Thyroid gland (tissue), 4 donors: ENCODE measurements around the gene CD200. TPM values are rescaled to one million over a fixed set of nuclear protein-coding genes. Genes with fewer than 3 reads are reported as not detected.

Source experiments
- DNase-seq, 2 donors: peaks; one replicate each; pipeline ENCODE4 v3.0.0-alpha.2; 2019
- H3K27ac ChIP-seq, 3 donors: fragments of 200-600 bp; sonication (generic); 1 replicate in 2 of 3; 2 replicates in 1 of 3; pipeline ENCODE4 v1.5.1; 2016 to 2019; ENCODE audit warnings: mild to moderate bottlenecking in 1 of 3, moderate library complexity in 1 of 3
- H3K27me3 ChIP-seq: fragments of 200-600 bp; sonication (generic); one replicate; pipeline ENCODE4 v1.5.1; 2019
- H3K36me3 ChIP-seq, 2 donors: fragments of 200-600 bp; sonication (generic); one replicate each; pipeline ENCODE4 v1.5.1; 2016 to 2019
- H3K4me1 ChIP-seq, 2 donors: fragments of 200-600 bp; sonication (generic); one replicate each; pipeline ENCODE4 v1.5.1; 2017 to 2019
- H3K4me3 ChIP-seq, 3 donors: fragments of 200-600 bp; sonication (generic); replicated peaks in 1 of 3; 1 replicate in 2 of 3; 2 replicates in 1 of 3; pipeline ENCODE4 v1.5.1; 2016; ENCODE audit warnings: mild to moderate bottlenecking in 1 of 3
- H3K9me3 ChIP-seq: fragments of 200-600 bp; sonication (generic); one replicate; pipeline ENCODE4 v1.5.1; 2017
- CTCF ChIP-seq, 6 experiments: fragments of 200-600 bp in 3 of 6; fragments of 450-650 bp in 3 of 6; sonication (generic) in 3 of 6; IDR thresholded peaks; one replicate each; pipeline ENCODE4 v1.5.1; 2016 to 2019; ENCODE audit warnings: antibody characterized with exemption in 6 of 6, mild to moderate bottlenecking in 2 of 6, inconsistent platforms in 1 of 6, moderate library complexity in 1 of 6
- POLR2A ChIP-seq, 2 donors: fragments of 450-650 bp; IDR thresholded peaks; one replicate each; pipeline ENCODE4 v1.6.1; 2017; ENCODE audit warnings: antibody characterized with exemption in 2 of 2, mild to moderate bottlenecking in 2 of 2, moderate library complexity in 1 of 2
- WGBS, 2 donors: methylation state at CpG; one replicate each; pipeline ENCODE4 v1.1.5; 2017; 5-methylcytosine and 5-hydroxymethylcytosine counted together
- intact Hi-C: fragments of 100-400 bp; cut with DNase I; formaldehyde crosslinking; loops from one replicate; pipeline ENCODE4 v1.15.1; 2023
- total RNA-seq, 4 donors: library from RNA; depleted of rRNA; stranded (reverse); fragments of >200 nt; gene quantifications; one replicate each; pipeline ENCODE4 v1.2.3, GENCODE V29; 2016

Gene CD200
- total RNA-seq, 4 donors from 2014 or later: 13.2 to 18.7 (median 15.8) TPM

- Histone ChIP-seq H3K27ac (peak overlapping the region; percentile 54 to 87 (median 56)), H3K27me3 (no peaks in the 10 kb centered on the region), H3K4me1 (peaks cover 45% of the 10 kb centered on the region in 2 donors), H3K9me3 (no peaks in the 10 kb centered on the region), H3K36me3 (no peaks in the 10 kb centered on the region), H3K4me3 (no peak overlapping the region)
- intact Hi-C loops: no loop called here
- WGBS, 2 donors: 32 to 64% methylated on average over 1 of the region's 1 CpG
- DNase-seq: no peak
- TF ChIP-seq CTCF (IDR thresholded peaks at IDR 0.05) (no peak), POLR2A (IDR thresholded peaks at IDR 0.05) (no peak)
Observed at GRCh38 chr3:112364291-112364690, 31.3 kb downstream of the CD200 start.

- intact Hi-C loops: no loop called here
- 88 to 89% methylated on average over 2 of the region's 2 CpGs for WGBS, 2 donors
- H3K27me3 ChIP-seq: no peaks in the 10 kb centered on the region
- H3K4me1 ChIP-seq: peaks cover 39% of the 10 kb centered on the region in 2 donors
- H3K36me3 ChIP-seq: no peaks in the 10 kb centered on the region
- DNase-seq: no peak
- no peak for TF ChIP-seq CTCF (IDR thresholded peaks at IDR 0.05)
- TF ChIP-seq POLR2A (IDR thresholded peaks at IDR 0.05): no peak
- peak overlapping the region; percentile 56 to 87 (median 60) for H3K27ac ChIP-seq
- no peak overlapping the region for H3K4me3 ChIP-seq
- no peaks in the 10 kb centered on the region for H3K9me3 ChIP-seq
Observed at GRCh38 chr3:112365035-112365434, 32.1 kb downstream of the CD200 start.

GRCh38 chr3:112365636-112366035 is 32.7 kb downstream of the CD200 start:
- Histone ChIP-seq H3K36me3 (no peaks in the 10 kb centered on the region), H3K9me3 (no peaks in the 10 kb centered on the region), H3K27me3 (no peaks in the 10 kb centered on the region), H3K27ac (peak overlapping the region; percentile 33 to 87 (median 60)), H3K4me1 (peaks cover 33 to 35% of the 10 kb centered on the region in 2 donors), H3K4me3 (no peak overlapping the region)
- intact Hi-C loops: no loop called here
- DNase-seq: no peak
- 42 to 44% methylated on average over 3 of the region's 3 CpGs for WGBS, 2 donors
- no peak for TF ChIP-seq POLR2A (IDR thresholded peaks at IDR 0.05)
- TF ChIP-seq CTCF (IDR thresholded peaks at IDR 0.05): no peak

- intact Hi-C loops: no loop called here
- DNase-seq: no peak
- no peak for TF ChIP-seq POLR2A (IDR thresholded peaks at IDR 0.05)
- TF ChIP-seq CTCF (IDR thresholded peaks at IDR 0.05): no peak
- peaks cover 27 to 31% of the 10 kb centered on the region in 2 donors for H3K4me1 ChIP-seq
- H3K27ac ChIP-seq: peak overlapping the region; percentile 33 to 87 (median 60)
- no peaks in the 10 kb centered on the region for H3K36me3 ChIP-seq
- no peaks in the 10 kb centered on the region for H3K27me3 ChIP-seq
- H3K4me3 ChIP-seq: no peak overlapping the region
- 32 to 37% methylated on average over 3 of the region's 3 CpGs for WGBS, 2 donors
- no peaks in the 10 kb centered on the region for H3K9me3 ChIP-seq
Observed at GRCh38 chr3:112366522-112366921, 33.6 kb downstream of the CD200 start.

- Histone ChIP-seq H3K27ac (no peak overlapping the region), H3K27me3 (no peaks in the 10 kb centered on the region), H3K4me3 (no peak overlapping the region), H3K9me3 (no peaks in the 10 kb centered on the region), H3K4me1 (peaks cover 19 to 34% of the 10 kb centered on the region in 2 donors), H3K36me3 (no peaks in the 10 kb centered on the region)
- no peak for DNase-seq
- intact Hi-C loops: no loop called here
- 80 to 83% methylated on average over 3 of the region's 3 CpGs for WGBS, 2 donors
- TF ChIP-seq CTCF (IDR thresholded peaks at IDR 0.05) (no peak), POLR2A (IDR thresholded peaks at IDR 0.05) (no peak)
Observed at GRCh38 chr3:112371569-112371968, 38.6 kb downstream of the CD200 start.
